ENCODE data around the gene SUPT16H.
A peak's percentile ranks its signal among the peaks of the same experiment; 100 is the strongest.

The SUPT16H gene

DNA sequence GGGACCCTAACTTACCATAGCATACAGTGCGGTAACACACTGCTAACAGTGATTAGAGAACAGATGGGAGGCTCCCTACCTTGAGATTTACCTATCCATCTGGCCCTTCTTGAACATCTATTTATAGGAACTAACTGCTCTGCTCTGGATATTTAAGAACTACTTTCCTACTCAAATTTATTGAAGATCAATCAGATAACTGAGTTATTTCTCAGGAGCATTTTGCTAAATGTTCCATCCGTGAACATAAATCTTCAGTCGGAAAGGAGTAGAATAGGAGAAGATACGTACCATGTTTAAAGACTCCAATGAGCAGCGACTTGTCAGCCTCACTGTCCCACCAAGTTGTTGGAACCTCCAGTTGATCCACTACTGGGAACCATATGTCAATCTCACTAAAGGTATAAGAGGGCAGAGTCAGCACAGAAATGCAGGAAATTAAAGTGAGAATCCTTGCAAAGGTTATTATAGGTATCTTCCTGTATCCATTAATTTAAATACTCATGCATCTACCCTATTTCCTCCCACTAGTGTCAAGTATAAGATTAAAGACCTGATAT lies 15.6 kb upstream of the SUPT16H start (continued):
- TF ChIP-seq ZNF621 (tag by site-specific recombination; IDR thresholded peaks at IDR 0.05) = no peak

DNA sequence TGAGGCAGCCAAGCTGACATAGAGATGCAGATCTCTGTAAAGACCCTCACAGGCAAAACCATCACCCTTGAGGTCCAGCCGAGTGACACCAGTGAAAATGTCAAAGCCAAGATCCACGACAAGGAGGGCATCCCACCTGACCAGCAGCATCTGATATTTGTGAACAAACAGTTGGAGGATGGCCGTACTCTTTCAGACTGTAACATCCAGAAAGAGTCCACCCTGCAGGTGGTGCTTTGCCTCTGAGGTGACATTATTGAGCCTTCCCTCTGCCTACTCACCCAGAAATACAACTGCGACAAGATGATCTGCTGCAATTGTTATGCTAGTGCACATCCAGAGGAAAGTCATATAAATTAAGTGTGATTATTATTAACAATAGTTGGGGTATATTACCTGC lies 15.1 kb upstream of the SUPT16H start:
- TF ChIP-seq HOXC10 (CRISPR knock-in tag; IDR thresholded peaks at IDR 0.05) (no peak), SCRT2 (tag by site-specific recombination; IDR thresholded peaks at IDR 0.05) (no peak)
- POLR2A ChIA-PET = no interaction called here
- CTCF ChIA-PET = no interaction called here
- Histone ChIP-seq H3K4me3 (ENCODE audit: low read depth, low read length) (no peak overlapping the region), H3K4me1 (ENCODE audit: control insufficient read depth, insufficient read depth, low read length) (no peaks in the 10 kb centered on the region), H3K36me3 (ENCODE audit: control insufficient read depth in 2 of 2, insufficient read depth in 1 of 2, low read length in 2 of 2) (peaks cover 95 to 97% of the 10 kb centered on the region in 2 experiments), H3K9me3 (ENCODE audit: control insufficient read depth, insufficient read depth, low read depth, low read length) (no peaks in the 10 kb centered on the region), H3K27ac (ENCODE audit: extremely low read depth, low read depth, low read length) (no peak overlapping the region)

DNA sequence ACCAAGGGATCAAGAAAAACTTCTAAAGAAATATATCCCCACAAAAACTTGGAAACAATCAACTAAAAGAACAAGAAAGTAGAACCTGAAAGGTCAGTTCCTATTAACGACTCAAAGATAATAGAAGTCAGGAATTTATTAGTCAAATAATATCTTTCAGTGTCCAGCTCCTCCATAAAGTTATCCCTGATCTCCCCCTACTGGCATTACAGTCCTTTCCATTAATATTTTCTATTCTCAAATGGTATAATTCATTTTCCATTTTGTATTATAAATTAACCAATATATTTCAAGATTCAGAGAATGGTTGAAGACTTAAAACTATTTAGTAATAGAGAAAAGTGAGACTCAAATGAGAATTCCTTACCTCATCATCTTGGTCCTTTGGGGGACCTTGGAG lies 11.6 kb upstream of the SUPT16H start:
- Histone ChIP-seq H3K4me3 (ENCODE audit: low read depth, low read length) (no peak overlapping the region), H3K36me3 (ENCODE audit: control insufficient read depth in 2 of 2, insufficient read depth in 1 of 2, low read length in 2 of 2) (peaks cover 95 to 96% of the 10 kb centered on the region in 2 experiments), H3K4me1 (ENCODE audit: control insufficient read depth, insufficient read depth, low read length) (no peaks in the 10 kb centered on the region), H3K27ac (ENCODE audit: extremely low read depth, low read depth, low read length) (no peak overlapping the region), H3K9me3 (ENCODE audit: control insufficient read depth, insufficient read depth, low read depth, low read length) (no peaks in the 10 kb centered on the region)
- ChIA-PET POLR2A (no interaction called here), CTCF (no interaction called here)
- TF ChIP-seq ZNF624 (tag by site-specific recombination; IDR thresholded peaks at IDR 0.05) (no peak), ZNF654 (tag by site-specific recombination; IDR thresholded peaks at IDR 0.05; ENCODE audit: low read depth) (0 out of 2 replicates have a peak, but pooled peaks have one; percentile 12)

DNA sequence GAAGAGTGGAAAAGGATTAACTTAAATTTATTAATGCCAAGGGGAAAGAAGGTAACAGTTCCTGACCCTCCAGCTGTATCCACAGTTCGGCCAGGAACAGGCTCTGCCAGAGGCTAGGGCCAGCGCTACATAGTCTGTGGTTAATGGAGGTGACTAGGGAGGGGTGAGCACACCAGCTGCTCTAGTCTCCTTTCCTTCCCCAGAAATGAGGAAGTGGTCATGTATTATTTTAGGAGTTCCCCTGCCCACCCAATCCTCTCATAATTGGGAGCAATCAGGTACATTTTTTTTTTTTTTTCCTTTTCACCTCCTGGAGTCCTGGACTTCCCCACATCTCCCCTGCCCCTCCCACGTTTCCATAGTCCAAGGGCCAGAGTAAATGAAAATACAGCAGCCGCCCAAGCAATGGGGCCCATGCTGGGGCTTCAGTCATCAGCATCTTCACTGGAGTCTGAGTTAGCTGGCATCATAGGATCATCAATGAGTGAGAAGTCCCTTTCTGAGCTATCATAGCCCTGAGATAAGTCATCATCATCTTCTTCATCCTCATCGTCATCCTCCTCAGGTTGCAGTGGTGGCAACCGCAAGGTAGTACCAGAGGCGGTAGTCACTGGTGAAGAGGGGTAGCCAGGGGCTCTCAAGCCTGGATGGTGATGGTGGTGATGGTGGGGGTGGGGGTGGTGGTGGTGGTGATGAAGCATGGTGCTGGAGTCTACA lies 1.5 kb upstream of the SUPT16H start:
- TF ChIP-seq KLF10 (tag by site-specific recombination; IDR thresholded peaks at IDR 0.05) (no peak), ZNF248 (tag by site-specific recombination; IDR thresholded peaks at IDR 0.05) (no peak), ZNF302 (tag by site-specific recombination; IDR thresholded peaks at IDR 0.05; ENCODE audit: low read depth) (no peak), ZBTB8A (tag by site-specific recombination; IDR thresholded peaks at IDR 0.05) (no peak), ZBTB20 (tag by site-specific recombination; IDR thresholded peaks at IDR 0.05) (0 out of 2 replicates have a peak, but pooled peaks have one; percentile 12)
- TF ChIP-seq, protein P1, sequence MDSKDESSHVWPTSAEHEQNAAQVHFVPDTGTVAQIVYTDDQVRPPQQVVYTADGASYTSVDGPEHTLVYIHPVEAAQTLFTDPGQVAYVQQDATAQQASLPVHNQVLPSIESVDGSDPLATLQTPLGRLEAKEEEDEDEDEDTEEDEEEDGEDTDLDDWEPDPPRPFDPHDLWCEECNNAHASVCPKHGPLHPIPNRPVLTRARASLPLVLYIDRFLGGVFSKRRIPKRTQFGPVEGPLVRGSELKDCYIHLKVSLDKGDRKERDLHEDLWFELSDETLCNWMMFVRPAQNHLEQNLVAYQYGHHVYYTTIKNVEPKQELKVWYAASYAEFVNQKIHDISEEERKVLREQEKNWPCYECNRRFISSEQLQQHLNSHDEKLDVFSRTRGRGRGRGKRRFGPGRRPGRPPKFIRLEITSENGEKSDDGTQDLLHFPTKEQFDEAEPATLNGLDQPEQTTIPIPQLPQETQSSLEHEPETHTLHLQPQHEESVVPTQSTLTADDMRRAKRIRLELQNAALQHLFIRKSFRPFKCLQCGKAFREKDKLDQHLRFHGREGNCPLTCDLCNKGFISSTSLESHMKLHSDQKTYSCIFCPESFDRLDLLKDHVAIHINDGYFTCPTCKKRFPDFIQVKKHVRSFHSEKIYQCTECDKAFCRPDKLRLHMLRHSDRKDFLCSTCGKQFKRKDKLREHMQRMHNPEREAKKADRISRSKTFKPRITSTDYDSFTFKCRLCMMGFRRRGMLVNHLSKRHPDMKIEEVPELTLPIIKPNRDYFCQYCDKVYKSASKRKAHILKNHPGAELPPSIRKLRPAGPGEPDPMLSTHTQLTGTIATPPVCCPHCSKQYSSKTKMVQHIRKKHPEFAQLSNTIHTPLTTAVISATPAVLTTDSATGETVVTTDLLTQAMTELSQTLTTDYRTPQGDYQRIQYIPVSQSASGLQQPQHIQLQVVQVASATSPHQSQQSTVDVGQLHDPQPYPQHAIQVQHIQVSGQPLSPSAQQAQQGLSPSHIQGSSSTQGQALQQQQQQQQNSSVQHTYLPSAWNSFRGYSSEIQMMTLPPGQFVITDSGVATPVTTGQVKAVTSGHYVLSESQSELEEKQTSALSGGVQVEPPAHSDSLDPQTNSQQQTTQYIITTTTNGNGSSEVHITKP (tag by site-specific recombination; IDR thresholded peaks at IDR 0.05) = peak; percentile 95
- TF ChIP-seq, protein P2, sequence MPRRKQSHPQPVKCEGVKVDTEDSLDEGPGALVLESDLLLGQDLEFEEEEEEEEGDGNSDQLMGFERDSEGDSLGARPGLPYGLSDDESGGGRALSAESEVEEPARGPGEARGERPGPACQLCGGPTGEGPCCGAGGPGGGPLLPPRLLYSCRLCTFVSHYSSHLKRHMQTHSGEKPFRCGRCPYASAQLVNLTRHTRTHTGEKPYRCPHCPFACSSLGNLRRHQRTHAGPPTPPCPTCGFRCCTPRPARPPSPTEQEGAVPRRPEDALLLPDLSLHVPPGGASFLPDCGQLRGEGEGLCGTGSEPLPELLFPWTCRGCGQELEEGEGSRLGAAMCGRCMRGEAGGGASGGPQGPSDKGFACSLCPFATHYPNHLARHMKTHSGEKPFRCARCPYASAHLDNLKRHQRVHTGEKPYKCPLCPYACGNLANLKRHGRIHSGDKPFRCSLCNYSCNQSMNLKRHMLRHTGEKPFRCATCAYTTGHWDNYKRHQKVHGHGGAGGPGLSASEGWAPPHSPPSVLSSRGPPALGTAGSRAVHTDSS (tag by site-specific recombination; IDR thresholded peaks at IDR 0.05) = peak; percentile 91
- Histone ChIP-seq H3K27ac (ENCODE audit: extremely low read depth, low read depth, low read length) (no peak overlapping the region), H3K4me3 (ENCODE audit: low read depth, low read length) (no peak overlapping the region), H3K36me3 (ENCODE audit: control insufficient read depth in 2 of 2, insufficient read depth in 1 of 2, low read length in 2 of 2) (peaks cover 50 to 63% of the 10 kb centered on the region in 2 experiments), H3K9me3 (ENCODE audit: control insufficient read depth, insufficient read depth, low read depth, low read length) (no peaks in the 10 kb centered on the region), H3K4me1 (ENCODE audit: control insufficient read depth, insufficient read depth, low read length) (peaks cover 20% of the 10 kb centered on the region)
- ChIA-PET POLR2A (interaction anchor here (0.7 to 2.0 kb wide), 2 partner anchors 26 to 52 kb away, joined by 4 to 7 read pairs; no protein-coding TSS in a partner anchor), CTCF (no interaction called here)
